Gastroesophageal sphincter (tissue), 3 donors: ENCODE data around the gene SPSB3.

ENCODE experiments used
- CTCF ChIP-seq, 4 experiments: fragments of 200-600 bp in 2 of 4; fragments of 450-650 bp in 2 of 4; sonication (generic) in 1 of 4; IDR thresholded peaks; one replicate each; pipeline ENCODE4 v1.5.1; 2017 to 2019; ENCODE audit warnings: antibody characterized with exemption in 4 of 4, mild to moderate bottlenecking in 2 of 4, moderate library complexity in 2 of 4
- POLR2A ChIP-seq, 2 donors: fragments of 450-650 bp; IDR thresholded peaks; one replicate each; pipeline ENCODE4 v1.6.1; 2017; ENCODE audit warnings: antibody characterized with exemption in 2 of 2, mild to moderate bottlenecking in 2 of 2, moderate library complexity in 1 of 2

GRCh38 chr16:1771864-1772361 is 10.5 kb downstream of the SPSB3 start:
- TF ChIP-seq POLR2A (IDR thresholded peaks at IDR 0.05) (no peak), CTCF (IDR thresholded peaks at IDR 0.05) (no peak)
